ENCODE data around the gene FARP2.

Gene FARP2

GRCh38 chr2:241458687-241459086 is 102.6 kb downstream of the FARP2 start:
- DNase-seq = peak in 2 of 58 donors; percentile 18 to 26

GRCh38 chr2:241459520-241459919 is 103.4 kb downstream of the FARP2 start:
- no peak for DNase-seq

GRCh38 chr2:241460631-241461030 is 104.5 kb downstream of the FARP2 start:
- DNase-seq = peak in 4 of 58 donors; percentile 8 to 18 (median 10)

- DNase-seq = no peak
Measured at GRCh38 chr2:241461693-241462677, 105.9 kb downstream of the FARP2 start.

- DNase-seq = peak in 1 of 58 donors; percentile 30
Measured at GRCh38 chr2:241463276-241464135, 107.4 kb downstream of the FARP2 start.

GRCh38 chr2:241465543-241465942 is 109.5 kb downstream of the FARP2 start:
- DNase-seq = no peak

- no peak for DNase-seq
Measured at GRCh38 chr2:241466230-241466629, 110.1 kb downstream of the FARP2 start.

- no peak for DNase-seq
Measured at GRCh38 chr2:241467777-241468475, 111.8 kb downstream of the FARP2 start.

GRCh38 chr2:241468476-241468781 is 112.3 kb downstream of the FARP2 start:
- no peak for DNase-seq

- DNase-seq = no peak
Measured at GRCh38 chr2:241469746-241470145, 113.7 kb downstream of the FARP2 start.

- DNase-seq = no peak
Measured at GRCh38 chr2:241473399-241473798, 117.3 kb downstream of the FARP2 start.

GRCh38 chr2:241475267-241475666 is 119.2 kb downstream of the FARP2 start:
- no peak for DNase-seq

GRCh38 chr2:241478166-241478565 is 122.1 kb downstream of the FARP2 start:
- no peak for DNase-seq

- DNase-seq = peak in 1 of 58 donors; percentile 9
Measured at GRCh38 chr2:241479026-241479898, 123.2 kb downstream of the FARP2 start.

- DNase-seq = no peak
Measured at GRCh38 chr2:241481687-241482086, 125.6 kb downstream of the FARP2 start.

GRCh38 chr2:241482126-241482955 is 126.3 kb downstream of the FARP2 start:
- DNase-seq = no peak

GRCh38 chr2:241483305-241483704 is 127.2 kb downstream of the FARP2 start:
- no peak for DNase-seq

- DNase-seq = no peak
Measured at GRCh38 chr2:241485172-241485911, 129.3 kb downstream of the FARP2 start.

- no peak for DNase-seq
Measured at GRCh38 chr2:241489088-241489487, 133.0 kb downstream of the FARP2 start.

All from anterior cingulate cortex (tissue), 58 donors.